ENCODE results near the gene ZFAND3.
"Not testable (repeated sequence)": the region's sequence is repeated elsewhere in the genome, so short reads cannot be mapped to it uniquely, and the experiment has no call there.

Gene ZFAND3

GRCh38 chr6:37884548-37884947 lies 65.0 kb downstream of the ZFAND3 start:
- Histone ChIP-seq H3K9me3 (ENCODE audit: control insufficient read depth, low read length) (no peaks in the 10 kb centered on the region), H3K9ac (ENCODE audit: low read length) (no peak overlapping the region), H3K4me1 (ENCODE audit: control insufficient read depth, insufficient read depth, low read length) (peaks cover 29% of the 10 kb centered on the region), H3K27me3 (replicated peaks; ENCODE audit: control insufficient read depth, insufficient read depth, low read length) (no peaks in the 10 kb centered on the region), H3K36me3 (ENCODE audit: control insufficient read depth, insufficient read depth, low read length, severe bottlenecking) (no peaks in the 10 kb centered on the region), H3K4me3 (ENCODE audit: low read length) (no peak overlapping the region)
- DNase-seq (ENCODE audit: low read depth), result no peak

- Histone ChIP-seq H3K36me3 (ENCODE audit: control insufficient read depth, insufficient read depth, low read length, severe bottlenecking) (no peaks in the 10 kb centered on the region), H3K4me1 (ENCODE audit: control insufficient read depth, insufficient read depth, low read length) (peaks cover 13% of the 10 kb centered on the region), H3K4me3 (ENCODE audit: low read length) (no peak overlapping the region), H3K9ac (ENCODE audit: low read length) (no peak overlapping the region), H3K27me3 (replicated peaks; ENCODE audit: control insufficient read depth, insufficient read depth, low read length) (no peaks in the 10 kb centered on the region), H3K9me3 (ENCODE audit: control insufficient read depth, low read length) (no peaks in the 10 kb centered on the region)
- no peak for DNase-seq (ENCODE audit: low read depth)
These were observed 69.5 kb downstream of the ZFAND3 start for GRCh38 chr6:37889051-37889450.

GRCh38 chr6:37889486-37889885 lies 70.0 kb downstream of the ZFAND3 start:
- no peak overlapping the region for H3K4me3 ChIP-seq (ENCODE audit: low read length)
- no peaks in the 10 kb centered on the region for H3K9me3 ChIP-seq (ENCODE audit: control insufficient read depth, low read length)
- H3K9ac ChIP-seq (ENCODE audit: low read length), result no peak overlapping the region
- H3K4me1 ChIP-seq (ENCODE audit: control insufficient read depth, insufficient read depth, low read length), result peaks cover 13% of the 10 kb centered on the region
- no peaks in the 10 kb centered on the region for H3K36me3 ChIP-seq (ENCODE audit: control insufficient read depth, insufficient read depth, low read length, severe bottlenecking)
- no peaks in the 10 kb centered on the region for H3K27me3 ChIP-seq (replicated peaks; ENCODE audit: control insufficient read depth, insufficient read depth, low read length)
- DNase-seq (ENCODE audit: low read depth), result no peak

GRCh38 chr6:37891072-37891471 lies 71.5 kb downstream of the ZFAND3 start:
- H3K9me3 ChIP-seq (ENCODE audit: control insufficient read depth, low read length), result no peaks in the 10 kb centered on the region
- no peak for DNase-seq (ENCODE audit: low read depth)
- H3K4me1 ChIP-seq (ENCODE audit: control insufficient read depth, insufficient read depth, low read length), result peaks cover 18% of the 10 kb centered on the region
- H3K9ac ChIP-seq (ENCODE audit: low read length), result no peak overlapping the region
- H3K4me3 ChIP-seq (ENCODE audit: low read length), result no peak overlapping the region
- no peaks in the 10 kb centered on the region for H3K36me3 ChIP-seq (ENCODE audit: control insufficient read depth, insufficient read depth, low read length, severe bottlenecking)
- no peaks in the 10 kb centered on the region for H3K27me3 ChIP-seq (replicated peaks; ENCODE audit: control insufficient read depth, insufficient read depth, low read length)

GRCh38 chr6:37893257-37893656 lies 73.7 kb downstream of the ZFAND3 start:
- Histone ChIP-seq H3K9me3 (ENCODE audit: control insufficient read depth, low read length) (no peaks in the 10 kb centered on the region), H3K4me1 (ENCODE audit: control insufficient read depth, insufficient read depth, low read length) (peaks cover 18% of the 10 kb centered on the region), H3K27me3 (replicated peaks; ENCODE audit: control insufficient read depth, insufficient read depth, low read length) (no peaks in the 10 kb centered on the region), H3K36me3 (ENCODE audit: control insufficient read depth, insufficient read depth, low read length, severe bottlenecking) (no peaks in the 10 kb centered on the region), H3K4me3 (ENCODE audit: low read length) (no peak overlapping the region), H3K9ac (ENCODE audit: low read length) (no peak overlapping the region)
- no peak for DNase-seq (ENCODE audit: low read depth)

- H3K9ac ChIP-seq (ENCODE audit: low read length), result not testable (repeated sequence)
These were observed 74.2 kb downstream of the ZFAND3 start for GRCh38 chr6:37893734-37894133.

GRCh38 chr6:37894585-37894984 lies 75.1 kb downstream of the ZFAND3 start:
- Histone ChIP-seq H3K4me3 (ENCODE audit: low read length) (no peak overlapping the region), H3K4me1 (ENCODE audit: control insufficient read depth, insufficient read depth, low read length) (peaks cover 9% of the 10 kb centered on the region), H3K9me3 (ENCODE audit: control insufficient read depth, low read length) (no peaks in the 10 kb centered on the region), H3K9ac (ENCODE audit: low read length) (no peak overlapping the region), H3K27me3 (replicated peaks; ENCODE audit: control insufficient read depth, insufficient read depth, low read length) (no peaks in the 10 kb centered on the region), H3K36me3 (ENCODE audit: control insufficient read depth, insufficient read depth, low read length, severe bottlenecking) (no peaks in the 10 kb centered on the region)
- DNase-seq (ENCODE audit: low read depth), result no peak

More at GRCh38 chr6:37893734-37894133, 74.2 kb downstream of the ZFAND3 start:
- H3K27me3 ChIP-seq (replicated peaks; ENCODE audit: control insufficient read depth, insufficient read depth, low read length); DNase-seq (ENCODE audit: low read depth); H3K4me3 ChIP-seq (ENCODE audit: low read length); H3K9me3 ChIP-seq (ENCODE audit: control insufficient read depth, low read length); H3K36me3 ChIP-seq (ENCODE audit: control insufficient read depth, insufficient read depth, low read length, severe bottlenecking): not testable (repeated sequence)
- H3K4me1 ChIP-seq (ENCODE audit: control insufficient read depth, insufficient read depth, low read length), result peaks cover 18% of the 10 kb centered on the region

GRCh38 chr6:37897321-37897720 lies 77.8 kb downstream of the ZFAND3 start:
- no peak for DNase-seq (ENCODE audit: low read depth)
- Histone ChIP-seq H3K9me3 (ENCODE audit: control insufficient read depth, low read length) (no peaks in the 10 kb centered on the region), H3K4me1 (ENCODE audit: control insufficient read depth, insufficient read depth, low read length) (peaks cover 5% of the 10 kb centered on the region), H3K9ac (ENCODE audit: low read length) (no peak overlapping the region), H3K27me3 (replicated peaks; ENCODE audit: control insufficient read depth, insufficient read depth, low read length) (no peaks in the 10 kb centered on the region), H3K36me3 (ENCODE audit: control insufficient read depth, insufficient read depth, low read length, severe bottlenecking) (no peaks in the 10 kb centered on the region), H3K4me3 (ENCODE audit: low read length) (no peak overlapping the region)

GRCh38 chr6:37897818-37898515 lies 78.4 kb downstream of the ZFAND3 start:
- no peaks in the 10 kb centered on the region for H3K9me3 ChIP-seq (ENCODE audit: control insufficient read depth, low read length)
- DNase-seq (ENCODE audit: low read depth), result no peak

GRCh38 chr6:37903351-37904340 lies 84.1 kb downstream of the ZFAND3 start:
- Histone ChIP-seq H3K4me3 (ENCODE audit: low read length) (no peak overlapping the region), H3K4me1 (ENCODE audit: control insufficient read depth, insufficient read depth, low read length) (peaks cover 20% of the 10 kb centered on the region), H3K9ac (ENCODE audit: low read length) (no peak overlapping the region), H3K36me3 (ENCODE audit: control insufficient read depth, insufficient read depth, low read length, severe bottlenecking) (no peaks in the 10 kb centered on the region), H3K9me3 (ENCODE audit: control insufficient read depth, low read length) (no peaks in the 10 kb centered on the region), H3K27me3 (replicated peaks; ENCODE audit: control insufficient read depth, insufficient read depth, low read length) (no peaks in the 10 kb centered on the region)
- no peak for DNase-seq (ENCODE audit: low read depth)

More at GRCh38 chr6:37897818-37898515, 78.4 kb downstream of the ZFAND3 start:
- peaks cover 5% of the 10 kb centered on the region for H3K4me1 ChIP-seq (ENCODE audit: control insufficient read depth, insufficient read depth, low read length)
- no peak overlapping the region for H3K4me3 ChIP-seq (ENCODE audit: low read length)
- no peaks in the 10 kb centered on the region for H3K36me3 ChIP-seq (ENCODE audit: control insufficient read depth, insufficient read depth, low read length, severe bottlenecking)
- H3K27me3 ChIP-seq (replicated peaks; ENCODE audit: control insufficient read depth, insufficient read depth, low read length), result no peaks in the 10 kb centered on the region
- no peak overlapping the region for H3K9ac ChIP-seq (ENCODE audit: low read length)

GRCh38 chr6:37904590-37904989 lies 85.1 kb downstream of the ZFAND3 start:
- Histone ChIP-seq H3K4me3 (ENCODE audit: low read length) (no peak overlapping the region), H3K9ac (ENCODE audit: low read length) (no peak overlapping the region), H3K4me1 (ENCODE audit: control insufficient read depth, insufficient read depth, low read length) (peaks cover 20% of the 10 kb centered on the region), H3K27me3 (replicated peaks; ENCODE audit: control insufficient read depth, insufficient read depth, low read length) (no peaks in the 10 kb centered on the region), H3K9me3 (ENCODE audit: control insufficient read depth, low read length) (no peaks in the 10 kb centered on the region), H3K36me3 (ENCODE audit: control insufficient read depth, insufficient read depth, low read length, severe bottlenecking) (no peaks in the 10 kb centered on the region)
- no peak for DNase-seq (ENCODE audit: low read depth)

Data from adipocyte (in vitro differentiated cells).